MM.1S (cell line): ENCODE data around the gene BRIX1.
"Not testable (repeated sequence)": the region's sequence is repeated elsewhere in the genome, so short reads cannot be mapped to it uniquely, and the experiment has no call there.

ENCODE experiments used
- DNase-seq: peaks from one replicate; pipeline ENCODE4 v3.0.0-alpha.2; 2015
- H2AFZ ChIP-seq: fragments of 300-600 bp; sonication (generic); 2 replicates; pipeline ENCODE4 v1.6.0; 2016; ENCODE audit warnings: antibody characterized with exemption, low read length
- H3F3A ChIP-seq: fragments of 300-600 bp; sonication (generic); 2 replicates; pipeline ENCODE4 v1.6.1; 2016; ENCODE audit warnings: mild to moderate bottlenecking, antibody characterized with exemption, low read length, moderate library complexity, mixed read lengths; ENCODE audit not compliant: insufficient read depth
- H3K27ac ChIP-seq: fragments of 300-600 bp; sonication (generic); 2 replicates; pipeline ENCODE4 v1.5.1; 2016; ENCODE audit warnings: mild to moderate bottlenecking, low read length
- H3K27me3 ChIP-seq: fragments of 300-600 bp; sonication (generic); replicated peaks from 2 replicates; pipeline ENCODE4 v1.6.0; 2016; ENCODE audit warnings: low read length; ENCODE audit not compliant: insufficient read depth
- H3K36me3 ChIP-seq: fragments of 300-600 bp; sonication (generic); replicated peaks from 2 replicates; pipeline ENCODE4 v1.6.1; 2016; ENCODE audit warnings: mild to moderate bottlenecking, low read length, mixed read lengths; ENCODE audit not compliant: insufficient read depth
- H3K4me1 ChIP-seq: fragments of 300-600 bp; sonication (generic); 2 replicates; pipeline ENCODE4 v1.6.1; 2016; ENCODE audit warnings: low read length, mixed read lengths
- H3K4me2 ChIP-seq: fragments of 300-600 bp; sonication (generic); 2 replicates; pipeline ENCODE4 v1.6.0; 2016; ENCODE audit warnings: low read depth, low read length
- H3K4me3 ChIP-seq: fragments of 300-600 bp; sonication (generic); 2 replicates; pipeline ENCODE4 v1.5.1; 2016; ENCODE audit warnings: low read length, mixed read lengths
- H3K79me2 ChIP-seq: fragments of 300-600 bp; sonication (generic); 2 replicates; pipeline ENCODE4 v1.6.1; 2016; ENCODE audit warnings: mixed run types, low read length, mixed read lengths
- H3K9ac ChIP-seq: fragments of 300-600 bp; sonication (generic); 2 replicates; pipeline ENCODE4 v1.6.1; 2016; ENCODE audit warnings: low read length, mixed read lengths
- H3K9me2 ChIP-seq: fragments of 300-600 bp; sonication (generic); replicated peaks from 2 replicates; pipeline ENCODE4 v1.6.1; 2016; ENCODE audit warnings: mild to moderate bottlenecking, low read length, mixed read lengths; ENCODE audit not compliant: insufficient read depth
- H3K9me3 ChIP-seq: fragments of 300-600 bp; sonication (generic); replicated peaks from 2 replicates; pipeline ENCODE4 v1.6.1; 2016; ENCODE audit warnings: mild to moderate bottlenecking, low read length, mixed read lengths; ENCODE audit not compliant: insufficient read depth
- H4K20me1 ChIP-seq: fragments of 300-600 bp; sonication (generic); 2 replicates; pipeline ENCODE4 v1.6.1; 2016; ENCODE audit warnings: mild to moderate bottlenecking, low read length, moderate library complexity, mixed read lengths; ENCODE audit not compliant: insufficient read depth
- EZH2 ChIP-seq: fragments of 300-600 bp; sonication (generic); optimal IDR thresholded peaks from 2 replicates; pipeline ENCODE3; 2017; ENCODE audit warnings: low read depth, mild to moderate bottlenecking, antibody characterized with exemption, low read length, mixed read lengths
- EZH2phosphoT487 ChIP-seq: fragments of 300-600 bp; sonication (generic); IDR thresholded peaks from 2 replicates; pipeline ENCODE4 v1.6.1; 2018; ENCODE audit warnings: antibody characterized with exemption, low read length
- TF ChIP-seq, protein P1 (sequence below): fragments of 300-600 bp; sonication (generic); IDR thresholded peaks from 2 replicates; pipeline ENCODE4 v1.5.1; 2016; ENCODE audit warnings: antibody characterized with exemption, low read length, mixed read lengths

The BRIX1 gene

DNA sequence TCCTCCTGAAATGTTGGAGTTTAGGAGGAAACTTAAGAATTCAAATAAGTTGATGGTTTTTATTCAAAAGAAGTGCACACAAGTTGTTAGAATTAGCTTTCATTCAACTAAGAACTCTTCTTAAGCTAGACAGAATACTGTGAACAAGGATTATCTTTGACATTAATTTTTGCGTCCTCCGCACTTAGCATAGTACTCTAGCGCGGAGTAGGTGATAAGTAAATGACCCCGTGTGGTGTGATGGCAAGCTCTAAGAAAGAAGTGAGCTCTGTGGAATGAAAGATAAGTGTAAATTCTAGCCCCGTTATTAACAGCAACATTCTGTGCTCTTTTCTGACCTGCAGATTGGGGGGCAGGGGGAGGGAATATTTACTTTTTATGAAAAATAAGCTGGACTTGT, 1.0 kb downstream of the BRIX1 start:
- H3K9ac ChIP-seq, result peak overlapping the region; percentile 99
- peaks cover 93% of the 10 kb centered on the region for H3K79me2 ChIP-seq
- peaks cover 6% of the 10 kb centered on the region; the same call in 1 of the 2 replicates for H3K4me1 ChIP-seq
- H3K9me2 ChIP-seq, result no peaks in the 10 kb centered on the region
- peak overlapping the region; percentile 76; the same call in 1 of the 2 replicates for H3K27ac ChIP-seq
- H3K4me3 ChIP-seq, result peak overlapping the region; percentile 99
- H3K4me2 ChIP-seq, result peak overlapping the region; percentile 73
- no peak overlapping the region; the same call in 1 of the 2 replicates for H2AFZ ChIP-seq
- H4K20me1 ChIP-seq, result peaks cover 8% of the 10 kb centered on the region; the same call in 1 of the 2 replicates
- no peaks in the 10 kb centered on the region for H3K27me3 ChIP-seq
- no peaks in the 10 kb centered on the region for H3K9me3 ChIP-seq
- H3F3A ChIP-seq, result peaks cover 11% of the 10 kb centered on the region
- H3K36me3 ChIP-seq, result peaks cover 16% of the 10 kb centered on the region; the same call in 1 of the 2 replicates
- no peak for DNase-seq
- no peak for TF ChIP-seq EZH2
- TF ChIP-seq, protein P1, sequence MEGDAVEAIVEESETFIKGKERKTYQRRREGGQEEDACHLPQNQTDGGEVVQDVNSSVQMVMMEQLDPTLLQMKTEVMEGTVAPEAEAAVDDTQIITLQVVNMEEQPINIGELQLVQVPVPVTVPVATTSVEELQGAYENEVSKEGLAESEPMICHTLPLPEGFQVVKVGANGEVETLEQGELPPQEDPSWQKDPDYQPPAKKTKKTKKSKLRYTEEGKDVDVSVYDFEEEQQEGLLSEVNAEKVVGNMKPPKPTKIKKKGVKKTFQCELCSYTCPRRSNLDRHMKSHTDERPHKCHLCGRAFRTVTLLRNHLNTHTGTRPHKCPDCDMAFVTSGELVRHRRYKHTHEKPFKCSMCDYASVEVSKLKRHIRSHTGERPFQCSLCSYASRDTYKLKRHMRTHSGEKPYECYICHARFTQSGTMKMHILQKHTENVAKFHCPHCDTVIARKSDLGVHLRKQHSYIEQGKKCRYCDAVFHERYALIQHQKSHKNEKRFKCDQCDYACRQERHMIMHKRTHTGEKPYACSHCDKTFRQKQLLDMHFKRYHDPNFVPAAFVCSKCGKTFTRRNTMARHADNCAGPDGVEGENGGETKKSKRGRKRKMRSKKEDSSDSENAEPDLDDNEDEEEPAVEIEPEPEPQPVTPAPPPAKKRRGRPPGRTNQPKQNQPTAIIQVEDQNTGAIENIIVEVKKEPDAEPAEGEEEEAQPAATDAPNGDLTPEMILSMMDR, result no peak
- no peak for TF ChIP-seq EZH2phosphoT487

DNA sequence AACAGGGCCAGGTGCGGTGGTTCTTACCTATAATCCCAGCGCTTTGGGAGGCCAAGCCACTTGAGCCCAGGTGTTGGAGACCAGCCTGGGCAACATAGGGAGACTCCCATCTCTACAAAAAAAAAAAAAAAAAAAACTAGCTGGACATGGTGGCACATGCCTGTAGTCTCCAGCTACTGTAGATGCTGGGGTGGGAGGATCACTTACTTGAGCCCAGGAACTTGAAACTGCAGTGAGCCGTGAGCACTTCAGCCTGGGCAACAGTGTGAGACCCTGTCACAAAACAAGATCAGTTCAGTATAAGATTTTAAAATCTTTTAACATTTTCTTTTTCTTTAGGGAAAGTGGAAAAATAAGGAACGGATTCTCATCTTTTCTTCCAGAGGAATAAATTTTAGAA, 2.5 kb downstream of the BRIX1 start:
- peaks cover 8% of the 10 kb centered on the region; the same call in 1 of the 2 replicates for H4K20me1 ChIP-seq
- no peak for DNase-seq
- no peak for TF ChIP-seq EZH2

DNA sequence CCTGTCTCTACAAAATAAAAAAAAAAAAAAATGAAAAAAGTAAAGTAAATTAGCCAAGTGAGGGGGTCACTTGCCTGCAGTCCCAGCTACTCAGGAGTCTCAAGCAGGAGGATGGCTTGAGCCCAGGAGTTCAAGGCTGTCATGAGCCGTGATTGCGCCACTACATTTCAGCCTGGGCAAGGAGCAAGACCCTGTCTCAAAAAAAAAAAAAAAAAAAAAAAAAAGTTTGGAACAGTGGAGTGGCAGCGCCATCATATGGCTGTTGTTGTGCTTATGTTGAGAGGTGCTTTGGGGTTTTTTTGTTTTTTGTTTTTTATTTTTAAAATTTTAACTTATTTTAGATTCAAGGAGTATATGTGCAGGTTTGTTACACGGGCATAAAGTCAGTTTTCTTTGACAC, 3.6 kb downstream of the BRIX1 start:
- no peak for DNase-seq
- H3F3A ChIP-seq, result peaks cover 28% of the 10 kb centered on the region
- no peaks in the 10 kb centered on the region for H3K9me2 ChIP-seq
- no peak overlapping the region for H2AFZ ChIP-seq
- H3K27ac ChIP-seq, result no peak overlapping the region
- H4K20me1 ChIP-seq, result peaks cover 12% of the 10 kb centered on the region; the same call in 1 of the 2 replicates
- H3K4me3 ChIP-seq, result no peak overlapping the region
- no peaks in the 10 kb centered on the region for H3K9me3 ChIP-seq
- 0 out of 2 replicates have a peak, but pooled peaks cover under 1% of the 10 kb centered on the region for H3K4me1 ChIP-seq
- TF ChIP-seq, protein P1, result no peak
- TF ChIP-seq EZH2 (no peak), EZH2phosphoT487 (no peak)
- H3K9ac ChIP-seq, result no peak overlapping the region
- no peak overlapping the region for H3K4me2 ChIP-seq
- peaks cover 13% of the 10 kb centered on the region; the same call in 1 of the 2 replicates for H3K36me3 ChIP-seq
- H3K27me3 ChIP-seq, result no peaks in the 10 kb centered on the region
- peaks cover 81% of the 10 kb centered on the region for H3K79me2 ChIP-seq

More for the DNA sequence above, 2.5 kb downstream of the BRIX1 start:
- peaks cover 83% of the 10 kb centered on the region for H3K79me2 ChIP-seq
- H3K27ac ChIP-seq, result no peak overlapping the region
- peaks cover 21% of the 10 kb centered on the region for H3F3A ChIP-seq
- no peak overlapping the region for H2AFZ ChIP-seq
- peak overlapping the region; percentile 73; the same call in 1 of the 2 replicates for H3K4me2 ChIP-seq
- H3K4me1 ChIP-seq, result peaks cover 6% of the 10 kb centered on the region; the same call in 1 of the 2 replicates
- H3K36me3 ChIP-seq, result peaks cover 13% of the 10 kb centered on the region; the same call in 1 of the 2 replicates
- no peaks in the 10 kb centered on the region for H3K9me3 ChIP-seq
- H3K9ac ChIP-seq, result no peak overlapping the region
- no peaks in the 10 kb centered on the region for H3K9me2 ChIP-seq
- no peaks in the 10 kb centered on the region for H3K27me3 ChIP-seq
- no peak overlapping the region; the same call in 1 of the 2 replicates for H3K4me3 ChIP-seq

DNA sequence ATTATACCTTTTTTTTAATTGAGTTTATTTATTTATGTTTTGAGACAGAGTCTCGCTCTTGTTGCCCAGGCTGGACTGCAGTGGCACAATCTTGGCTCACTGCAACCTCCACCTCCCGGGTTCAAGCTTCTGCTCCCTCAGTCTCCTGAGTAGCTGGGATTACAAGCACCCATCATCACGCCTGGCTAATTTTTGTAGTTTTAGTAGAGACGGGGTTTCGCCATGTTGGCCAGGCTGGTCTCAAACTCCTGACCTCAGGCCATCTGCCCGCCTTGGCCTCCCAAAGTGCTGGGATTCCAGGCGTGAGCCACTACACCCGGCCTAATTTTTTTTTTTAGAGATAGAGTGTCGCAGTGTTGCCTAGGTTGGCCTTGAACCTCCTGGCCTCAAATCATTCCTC, 7.7 kb downstream of the BRIX1 start:
- H3K9ac ChIP-seq, H3K4me3 ChIP-seq, H3K27ac ChIP-seq, DNase-seq, H3K9me3 ChIP-seq, H3K4me1 ChIP-seq, H3K4me2 ChIP-seq, H3K9me2 ChIP-seq, H2AFZ ChIP-seq, H3K27me3 ChIP-seq: not testable (repeated sequence)
- peaks cover 26% of the 10 kb centered on the region for H3K36me3 ChIP-seq
- H3K79me2 ChIP-seq, result peaks cover 52% of the 10 kb centered on the region
- peaks cover 12% of the 10 kb centered on the region; the same call in 1 of the 2 replicates for H4K20me1 ChIP-seq
- H3F3A ChIP-seq, result peaks cover 43% of the 10 kb centered on the region
